HG03196 (cell line): ENCODE results near the gene GCNA.

Source experiments
- ATAC-seq: cut with Tn5 transposase; IDR thresholded peaks from one replicate; pipeline ENCODE4 v1.9.1; 2021; ENCODE audit not compliant: unreplicated experiment

GCNA gene

DNA sequence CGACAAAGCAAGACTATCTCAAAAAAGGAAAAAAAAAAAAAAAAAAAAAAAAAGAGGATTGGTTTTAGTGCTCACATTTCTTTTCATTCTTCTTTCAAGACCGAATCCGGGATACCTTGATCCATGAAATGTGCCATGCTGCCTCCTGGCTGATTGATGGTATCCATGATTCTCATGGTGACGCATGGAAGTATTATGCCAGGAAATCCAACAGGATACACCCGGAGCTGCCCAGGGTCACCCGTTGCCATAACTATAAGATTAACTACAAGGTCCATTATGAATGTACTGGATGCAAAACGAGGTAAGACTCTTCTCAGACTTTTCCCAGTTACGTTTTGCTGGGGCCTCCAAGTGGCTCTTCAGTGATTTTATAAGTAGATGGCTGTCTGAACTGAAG is 34.0 kb downstream of the GCNA start:
- ATAC-seq, result no peak

DNA sequence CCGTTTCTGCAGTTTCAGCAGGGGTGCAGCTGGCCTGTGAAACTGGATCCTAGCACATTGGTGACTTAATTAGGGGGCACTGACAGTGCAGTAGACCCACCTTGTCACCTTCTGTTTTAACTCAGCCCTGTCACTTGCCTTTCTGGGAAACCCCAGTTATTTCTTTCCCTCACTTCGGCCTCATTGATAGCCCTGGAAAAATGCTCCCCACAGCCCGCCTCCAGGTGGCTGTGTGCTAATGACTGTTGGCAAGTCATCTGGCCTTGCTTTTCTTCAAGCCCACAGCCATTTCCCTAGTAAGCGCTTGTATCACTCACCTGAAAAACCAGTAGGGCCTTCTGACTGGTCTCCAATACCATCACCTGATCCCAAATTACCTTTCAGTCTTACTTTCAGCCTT is 36.8 kb downstream of the GCNA start:
- ATAC-seq, result no peak

DNA sequence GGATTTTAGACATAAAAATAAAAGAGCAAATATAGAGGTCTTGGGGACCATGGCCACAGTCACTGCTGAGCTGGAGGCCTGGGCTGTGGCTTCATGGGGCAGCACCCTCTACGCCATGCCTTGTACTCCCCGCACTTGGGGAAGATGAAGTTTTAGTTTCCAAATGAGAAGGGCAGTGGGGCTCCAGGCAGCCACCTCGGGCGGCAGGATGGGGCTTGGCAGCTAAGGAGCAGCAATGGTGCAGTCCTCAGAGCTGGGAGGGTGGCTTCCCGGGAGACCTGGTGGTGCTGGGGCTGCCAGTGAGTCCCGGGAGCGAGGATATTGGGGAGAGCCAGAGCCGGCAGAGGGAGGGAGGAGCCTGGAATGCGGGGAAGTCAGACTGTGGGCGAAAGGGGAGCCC is 37.7 kb downstream of the GCNA start:
- ATAC-seq, result no peak

DNA sequence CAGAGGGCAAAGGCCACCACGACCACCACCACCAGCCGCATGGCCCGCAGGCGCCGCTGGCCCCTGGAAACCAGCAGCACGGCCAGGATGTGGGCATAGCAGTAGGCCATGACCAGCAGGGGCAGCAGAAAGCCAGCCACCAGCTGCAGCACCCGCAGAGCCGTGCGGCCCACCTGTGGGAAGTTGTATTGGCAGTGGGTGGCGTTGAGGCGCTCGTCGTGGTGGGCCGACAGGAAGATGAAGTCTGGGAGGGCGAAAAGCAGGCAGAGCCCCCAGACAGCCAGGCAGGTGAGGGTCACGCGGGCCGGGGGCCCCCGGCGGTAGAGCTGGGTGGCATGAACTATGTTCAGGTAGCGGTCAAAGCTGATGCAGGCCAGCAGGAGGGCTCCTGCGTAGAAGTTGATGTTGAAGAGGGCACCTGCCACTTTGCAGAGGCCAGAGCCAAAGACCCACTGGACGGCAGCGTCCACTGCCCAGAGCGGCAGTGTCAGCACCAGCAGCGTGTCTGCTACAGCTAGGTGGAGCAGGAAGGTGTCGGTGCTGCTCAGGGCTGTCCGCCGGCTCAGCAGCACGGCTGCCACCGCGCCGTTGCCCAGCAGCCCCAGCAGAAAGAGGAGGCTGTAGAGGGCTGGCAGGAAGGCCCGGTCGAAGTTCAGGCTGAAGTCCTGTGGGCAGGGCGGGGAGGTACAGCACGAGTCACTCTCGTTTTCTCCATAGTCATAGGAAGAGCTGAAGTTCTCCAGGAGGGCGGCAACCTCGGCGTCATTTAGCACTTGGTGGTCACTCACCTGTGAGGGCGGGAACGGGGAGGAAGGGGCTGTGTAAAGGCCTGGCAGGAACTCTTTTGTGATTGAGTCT is 38.7 kb downstream of the GCNA start:
- no peak for ATAC-seq

DNA sequence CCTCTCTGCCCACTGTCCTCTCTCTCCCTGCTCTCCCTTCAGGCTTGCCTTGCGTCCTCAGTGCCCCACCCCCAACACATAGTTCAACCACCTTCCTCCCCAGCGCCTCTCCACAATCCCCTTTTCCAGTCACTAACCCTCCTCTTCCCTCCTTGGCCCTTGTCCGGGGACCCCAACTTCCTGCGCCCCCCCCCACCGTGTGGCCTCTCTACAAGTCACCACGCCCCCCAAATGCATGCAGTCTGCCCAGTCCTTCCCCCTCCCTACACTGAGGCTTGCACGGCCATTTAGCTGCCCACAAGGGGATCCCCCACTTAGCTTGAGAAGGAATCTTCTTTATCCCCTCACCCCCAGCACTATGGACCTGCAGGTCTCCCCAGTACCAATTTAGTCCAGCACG is 39.5 kb downstream of the GCNA start:
- no peak for ATAC-seq

DNA sequence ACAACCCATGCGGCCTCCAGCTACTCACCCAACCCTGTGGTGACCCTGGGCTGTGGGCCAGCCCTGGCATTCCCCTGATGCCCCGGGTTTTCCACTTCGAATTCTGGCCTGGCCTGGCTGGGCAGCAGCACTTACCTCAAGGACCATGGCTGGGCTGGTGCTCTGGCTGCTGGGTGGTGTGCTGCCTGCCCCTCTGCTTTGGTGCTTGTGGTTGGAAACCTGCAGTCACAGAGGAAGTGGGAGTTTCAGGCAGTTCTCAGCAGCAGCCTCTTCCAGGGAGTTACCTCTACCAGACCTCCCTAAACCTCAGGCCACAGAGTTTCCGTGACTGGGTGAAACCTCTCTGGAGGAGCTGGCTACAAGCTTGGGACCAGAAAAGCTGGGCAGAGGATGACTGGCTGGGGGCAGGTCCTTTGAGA is 40.1 kb downstream of the GCNA start, which contains the start of gene CXCR3:
Gene CXCR3 (minus strand): TSS at position 209 of the 419 bp plus-strand sequence. CDS start 62 bp downstream, at position 147.
- ATAC-seq, result peak; percentile 56

DNA sequence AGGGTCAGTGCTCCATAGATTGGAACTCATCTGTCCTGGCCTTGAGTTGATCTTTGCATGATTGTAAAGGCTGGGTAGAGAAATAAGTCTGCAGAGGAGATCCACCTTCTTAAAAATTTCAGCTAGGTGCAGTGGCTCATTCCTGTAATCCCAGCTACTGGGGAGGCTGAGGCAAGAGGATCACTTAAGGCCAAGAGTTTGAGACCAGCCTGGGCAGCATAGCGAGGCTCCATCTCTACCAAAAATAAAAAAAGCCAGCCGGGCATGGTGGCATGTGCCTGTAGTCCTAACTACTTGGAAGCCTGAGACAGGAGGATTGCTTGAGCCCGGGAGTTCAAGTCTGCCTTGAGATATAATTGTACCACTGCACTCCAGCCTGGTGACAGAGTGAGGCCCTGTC is 40.5 kb downstream of the GCNA start:
- no peak for ATAC-seq

DNA sequence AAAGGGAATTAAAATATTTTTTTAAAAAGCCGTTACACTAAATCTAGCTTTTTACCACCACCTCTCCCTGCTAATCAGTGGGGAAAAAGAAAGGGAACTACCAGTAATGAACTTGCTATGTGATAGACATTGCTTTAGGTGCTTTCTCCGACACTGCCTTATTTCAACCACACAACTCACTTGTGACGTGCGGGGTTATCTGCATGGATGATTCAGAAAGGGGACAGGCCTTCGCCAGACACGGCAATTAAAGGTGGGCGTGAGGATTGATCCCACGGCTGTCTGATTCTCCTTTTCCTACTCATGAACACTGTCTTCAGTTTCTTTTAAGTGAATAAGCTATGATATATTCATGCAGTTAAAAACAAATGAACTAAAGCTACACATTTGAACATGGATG is 41.0 kb downstream of the GCNA start:
- no peak for ATAC-seq

DNA sequence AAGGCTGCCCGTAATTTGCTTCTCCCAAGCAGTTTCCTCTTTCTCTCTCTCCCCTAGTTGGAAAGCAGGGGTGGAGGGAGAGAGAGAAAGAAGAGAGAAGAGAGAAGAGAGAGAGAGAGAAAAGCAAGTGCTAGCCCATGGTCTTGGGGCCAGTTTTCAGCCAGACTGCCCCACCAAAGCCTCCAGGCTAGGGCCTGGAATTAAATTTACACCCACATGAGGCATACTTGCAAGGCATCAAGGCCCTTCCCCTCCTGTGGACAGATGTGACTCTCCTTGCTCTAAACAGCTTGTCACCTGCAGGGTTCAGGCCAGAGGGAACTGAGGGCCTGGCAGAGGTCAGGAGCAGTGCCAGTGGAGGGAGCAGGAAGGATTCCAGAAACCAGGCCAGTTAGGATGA is 41.7 kb downstream of the GCNA start:
- no peak for ATAC-seq

DNA sequence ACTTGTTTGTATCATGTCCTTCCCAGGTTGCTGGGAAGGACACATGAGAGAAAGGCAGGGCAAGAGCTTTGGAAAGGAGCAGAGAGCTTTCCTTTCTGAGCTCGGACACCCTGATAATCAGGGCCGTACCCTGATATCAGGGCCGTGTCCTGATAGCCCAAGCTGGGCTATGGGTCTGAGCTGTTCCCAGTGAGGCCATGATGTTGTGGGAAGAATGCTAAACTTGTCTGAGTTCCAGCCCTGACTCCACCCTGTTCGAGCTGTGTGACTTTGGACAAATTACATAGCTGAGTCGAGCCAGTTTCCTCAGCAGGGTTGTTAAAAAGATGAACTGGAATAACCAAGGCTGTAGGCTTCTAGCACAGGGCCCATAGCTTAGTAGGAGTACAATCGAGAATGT is 43.4 kb downstream of the GCNA start:
- no peak for ATAC-seq

DNA sequence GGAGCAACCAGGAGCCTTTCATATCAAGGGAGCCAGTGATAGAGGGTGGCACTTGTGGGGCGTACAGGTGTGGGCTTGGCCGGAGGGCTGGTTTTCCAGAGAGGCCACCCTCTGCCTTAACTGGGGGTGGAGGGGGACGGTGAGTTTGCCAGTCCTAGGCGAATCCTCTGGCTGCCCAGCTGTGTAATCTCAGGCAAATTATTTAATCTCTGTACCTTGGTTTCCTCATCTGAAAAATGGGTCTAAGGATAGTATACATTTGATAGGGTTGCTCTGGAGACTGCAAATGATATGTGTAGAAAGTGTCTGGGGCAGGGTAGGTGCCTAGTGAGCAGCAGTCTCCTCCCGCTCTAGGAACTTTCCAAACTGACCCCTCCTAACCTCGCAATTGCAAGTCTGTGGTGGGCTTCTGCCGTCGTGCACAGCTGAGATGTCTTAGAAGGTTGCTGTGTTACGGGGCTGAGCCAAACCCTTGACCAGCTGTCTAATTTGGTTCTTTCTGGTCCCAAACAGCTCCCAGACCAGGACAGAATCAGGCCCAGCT is 43.9 kb downstream of the GCNA start:
- ATAC-seq, result no peak

DNA sequence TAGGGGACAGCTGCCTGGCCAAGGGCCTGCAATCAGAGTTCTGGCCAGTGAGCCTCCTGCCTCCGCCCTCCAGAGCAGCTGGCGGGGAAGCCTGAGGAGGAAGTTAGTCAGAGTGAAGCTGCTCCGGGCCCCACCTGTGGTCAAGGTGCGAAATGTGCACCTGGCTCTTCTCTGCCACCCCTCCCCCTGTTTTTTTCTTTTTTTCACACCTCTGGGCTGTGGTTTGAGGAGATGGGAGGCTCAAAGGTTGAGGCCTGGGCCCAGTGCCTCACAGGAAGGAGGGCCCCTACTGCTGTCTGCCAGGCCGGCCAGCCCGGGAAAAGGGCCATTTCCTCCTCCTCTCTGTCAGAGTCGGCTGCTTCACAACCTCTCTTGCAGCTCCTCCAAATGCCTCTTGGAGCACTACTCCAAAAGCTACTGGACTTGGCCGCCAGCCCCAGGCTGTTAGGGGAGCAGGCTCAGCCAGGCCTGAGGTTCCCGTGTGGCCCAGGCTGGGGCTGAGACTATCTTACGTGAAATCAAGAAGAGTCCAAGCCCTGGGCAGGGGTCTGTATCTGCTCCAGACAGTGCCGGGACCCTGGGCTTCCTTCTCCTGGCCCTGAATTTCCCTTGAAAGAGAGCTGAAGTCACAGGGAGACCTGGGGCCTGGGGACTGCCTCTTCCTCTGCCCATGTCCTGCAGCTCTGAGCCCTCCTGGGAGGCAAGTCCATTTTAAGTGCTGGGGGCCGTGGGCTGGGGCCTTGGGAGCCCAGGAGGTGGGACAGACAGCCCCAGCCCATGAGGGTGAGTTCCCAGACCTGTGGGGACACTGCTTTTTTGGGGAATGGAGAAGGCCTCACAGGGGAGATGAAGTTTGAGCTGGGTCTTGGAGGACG is 44.6 kb downstream of the GCNA start:
- ATAC-seq, result peak; percentile 45

DNA sequence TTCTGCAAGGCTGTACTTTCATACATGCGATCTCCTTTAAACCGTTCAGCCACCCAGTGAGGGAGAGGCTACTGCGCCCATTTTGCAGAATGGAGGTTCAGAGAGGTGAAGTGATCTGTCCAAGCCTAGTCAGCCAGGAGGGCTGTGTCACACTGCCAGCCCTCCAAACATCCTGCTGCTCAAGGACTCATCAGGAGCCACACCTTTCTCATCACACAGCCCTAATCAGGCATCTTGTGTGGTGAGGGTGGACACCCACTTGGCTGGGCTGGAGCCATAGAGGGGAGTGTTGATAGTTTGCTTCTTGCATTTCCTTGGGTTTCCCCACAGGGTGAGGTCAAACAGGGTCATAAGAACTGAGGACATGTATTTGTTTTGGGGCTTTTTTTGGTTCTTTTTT is 45.5 kb downstream of the GCNA start:
- ATAC-seq, result no peak

DNA sequence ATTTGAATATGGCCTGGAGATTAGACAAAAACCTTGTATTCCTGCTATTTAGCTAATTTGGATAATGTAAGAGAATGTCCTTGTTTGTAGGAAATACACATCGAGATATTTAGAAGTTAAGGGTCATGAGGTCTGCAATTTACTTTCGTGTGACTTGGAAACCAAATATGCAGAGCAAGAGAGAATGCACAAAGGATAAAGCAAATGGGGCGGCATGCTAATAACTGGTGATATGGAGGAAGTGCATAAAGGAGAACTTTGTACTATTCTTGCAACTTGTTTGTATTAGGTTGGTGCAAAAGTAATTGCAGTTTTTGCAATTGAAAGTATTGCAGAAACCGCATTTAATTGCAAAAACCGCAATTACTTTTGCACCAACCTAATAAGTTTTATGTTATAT is 47.2 kb downstream of the GCNA start:
- no peak for ATAC-seq

DNA sequence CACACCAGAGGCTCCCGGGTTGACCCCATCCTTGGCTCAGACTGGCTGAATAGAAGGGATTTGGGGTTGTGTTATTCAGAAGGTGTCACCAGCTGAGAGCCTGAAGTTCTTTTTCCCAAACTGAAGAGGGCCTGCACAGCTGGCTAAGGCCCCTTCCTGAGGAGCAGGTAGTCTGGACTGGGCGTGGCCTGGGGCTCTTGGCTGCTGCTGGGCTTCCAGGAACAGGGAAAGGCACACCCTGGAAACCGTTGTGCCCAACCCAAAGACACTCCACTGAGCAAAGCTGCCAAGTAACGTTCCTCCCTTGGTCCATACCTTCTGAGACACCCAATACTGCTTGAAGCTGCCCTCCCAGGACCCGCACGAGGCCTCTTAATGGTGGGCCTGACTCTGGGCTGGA is 48.3 kb downstream of the GCNA start:
- ATAC-seq, result no peak

DNA sequence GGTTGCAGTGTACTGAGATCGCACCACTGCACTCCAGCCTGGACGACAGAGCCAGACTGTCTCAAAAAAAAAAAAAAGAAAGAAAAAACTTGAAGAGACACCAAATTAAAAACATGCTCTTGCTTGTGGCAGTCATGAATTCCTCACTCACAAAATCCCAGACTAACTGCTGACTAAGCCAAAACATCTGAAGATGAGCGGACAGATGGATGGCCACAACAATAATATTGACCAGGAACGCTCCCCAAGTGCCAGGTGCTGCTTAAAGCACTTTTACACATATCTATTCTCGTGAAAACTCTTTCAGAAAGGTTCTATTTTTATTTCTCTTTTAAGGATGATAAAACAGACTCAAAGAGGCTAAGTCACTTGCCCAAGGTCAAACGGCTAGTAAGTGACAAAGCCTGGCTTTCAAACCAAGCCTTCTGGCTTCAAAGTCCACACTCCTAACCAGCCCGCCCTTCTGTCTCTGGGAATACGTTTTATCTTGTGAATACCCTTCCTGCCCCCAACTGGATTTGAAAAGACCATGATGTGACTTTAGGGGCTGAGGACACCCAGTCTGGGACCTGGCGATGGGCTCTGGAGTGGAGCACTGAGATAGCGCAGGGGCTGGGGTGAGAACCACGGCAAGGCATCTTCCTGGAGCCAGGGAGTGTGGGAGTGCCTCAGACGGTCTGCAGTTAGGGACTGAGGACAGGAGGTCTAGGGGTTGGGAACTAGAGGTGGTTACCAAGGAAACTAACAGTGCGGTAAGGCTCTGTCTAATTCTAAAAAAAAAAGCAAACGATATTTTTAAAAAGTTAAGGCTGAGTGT is 49.6 kb downstream of the GCNA start:
- ATAC-seq, result no peak

DNA sequence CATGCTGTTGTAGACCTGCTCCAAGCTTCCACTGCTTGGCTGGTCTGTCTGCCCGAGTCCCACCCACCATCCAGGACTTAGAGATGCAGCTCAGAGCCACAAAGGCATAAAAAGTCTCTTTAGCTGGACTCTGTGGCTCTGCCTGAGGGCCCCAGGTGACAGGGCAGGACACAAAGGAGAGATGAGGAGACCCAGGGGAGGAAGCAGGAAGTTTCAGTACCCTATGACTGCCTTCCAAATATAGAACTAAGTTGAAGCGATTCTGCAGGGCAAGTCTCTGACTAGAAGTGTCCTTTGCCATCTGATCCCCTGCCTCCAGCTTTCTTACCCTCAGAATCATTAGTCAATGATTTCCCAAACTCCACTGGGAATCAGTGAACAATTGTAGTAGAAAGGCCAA is 51.2 kb downstream of the GCNA start:
- ATAC-seq, result no peak

DNA sequence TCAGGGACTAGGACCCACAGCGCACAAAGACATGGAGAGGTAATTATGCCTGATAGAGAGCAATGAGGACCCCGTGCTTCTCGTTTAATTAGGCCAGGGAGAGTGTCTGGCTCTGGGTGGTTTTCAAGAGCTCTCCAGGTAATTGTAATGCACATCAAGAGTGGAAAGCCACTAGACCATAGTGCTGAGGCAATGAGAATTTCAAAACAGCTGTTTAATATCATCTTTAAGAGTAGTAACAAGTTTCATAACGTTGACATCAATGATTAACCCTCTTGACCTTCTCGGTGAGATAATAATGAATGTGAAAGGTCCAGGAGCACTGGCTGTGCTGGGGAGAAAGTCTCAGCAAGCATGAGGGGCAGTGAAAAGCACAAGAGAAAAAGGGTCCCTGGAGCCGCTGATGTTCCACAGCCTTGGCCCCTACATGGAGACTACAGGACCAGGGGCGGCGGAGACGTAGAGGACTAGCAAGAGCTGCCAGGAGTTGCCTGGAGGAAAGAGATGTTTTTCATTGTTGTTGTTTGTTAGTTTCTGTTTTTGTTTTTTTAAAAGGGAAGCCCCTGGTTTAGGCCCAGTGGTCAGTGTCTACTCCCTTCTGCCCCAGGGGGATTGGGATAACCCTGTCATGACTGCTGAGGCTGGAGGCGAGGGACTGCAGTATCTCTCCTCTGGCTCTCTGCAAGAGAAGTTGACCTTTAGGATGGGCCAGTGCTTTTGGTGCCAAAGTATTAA is 54.9 kb downstream of the GCNA start:
- peak; percentile 43 for ATAC-seq

DNA sequence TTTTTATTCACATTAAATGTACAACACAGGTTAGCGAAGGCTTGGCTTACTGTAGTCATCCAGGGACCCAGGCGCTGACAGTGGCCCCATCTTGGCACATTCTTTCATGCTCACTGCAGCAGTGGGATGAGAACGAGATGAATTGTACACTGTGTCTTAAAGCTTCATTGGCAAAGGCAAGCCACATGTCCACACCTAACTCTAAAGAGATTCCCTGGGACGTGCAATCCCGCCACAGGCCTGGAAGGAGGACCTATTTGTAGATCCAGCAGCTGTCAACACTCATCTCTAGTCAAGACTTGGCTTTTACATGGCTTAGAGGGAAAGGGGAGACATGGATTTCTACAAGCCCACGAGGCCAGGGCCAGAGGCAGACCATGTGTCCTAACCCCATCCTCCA is 56.1 kb downstream of the GCNA start:
- no peak for ATAC-seq
